GM12878 (cell line): ENCODE measurements around the gene SLC38A4. TPM values are rescaled to one million over a fixed set of nuclear protein-coding genes. Genes with fewer than 3 reads are reported as not detected.

ENCODE experiments used
- ATAC-seq: fragments of 200-7000 bp; cut with Tn5 transposase; 3 replicates; pipeline ENCODE4 v1.9.1; 2020; ENCODE audit warnings: mild to moderate bottlenecking, moderate library complexity
- BruUV-seq: library from RNA; stranded (reverse); fragments of 400-500 nt; replicated peaks from 2 replicates; lab custom pipeline; 2021; lab: Mats Ljungman, UMichigan
- CTCF ChIA-PET: fragments of 300-600 bp; sonication (Branson Sonifier 250); formaldehyde crosslinking; extraction: SDS; loops from one replicate; lab custom pipeline; 2021; ENCODE audit warnings: inconsistent platforms; lab: Yijun Ruan, JAX
- POLR2A ChIA-PET: fragments of 350-600 bp; formaldehyde crosslinking; extraction: SDS; loops from one replicate; lab custom pipeline; 2021; ENCODE audit warnings: inconsistent platforms; lab: Charles Lee
- RAD21 ChIA-PET: fragments of 300-600 bp; sonication (Branson Sonifier 250); formaldehyde crosslinking; loops from one replicate; lab custom pipeline; 2023; ENCODE audit warnings: antibody characterized with exemption; ENCODE audit not compliant: unreplicated experiment; lab: Charles Lee
- SMC1A ChIA-PET: fragments of 300-600 bp; sonication (Branson Sonifier 250); formaldehyde crosslinking; loops from one replicate; lab custom pipeline; 2023; ENCODE audit not compliant: unreplicated experiment, uncharacterized antibody; lab: Charles Lee
- DNase-seq: peaks from one replicate; pipeline ENCODE4 v3.0.0-alpha.2; 2011; ENCODE audit warnings: low read depth, low spot score
- FAIRE-seq: peaks from 3 replicates; lab custom pipeline; 2011; peaks lifted over from hg19 to GRCh38; lab: Jason Lieb, UNC
- H2AFZ ChIP-seq: 2 replicates; pipeline ENCODE4 v1.6.0; 2011; ENCODE audit warnings: low read depth, low read length, control low read depth; ENCODE audit not compliant: control insufficient read depth
- H3K27ac ChIP-seq: 2 replicates; pipeline ENCODE4 v1.5.1; 2011; ENCODE audit warnings: control low read depth; ENCODE audit not compliant: control insufficient read depth, insufficient read depth
- H3K27me3 ChIP-seq, 2 experiments: replicated peaks in 1 of 2; 2 replicates each; pipeline versions ENCODE4 v1.6.0 to v1.6.1; 2011; ENCODE audit warnings: low read length in 1 of 2; ENCODE audit not compliant: control insufficient read depth in 2 of 2, insufficient read depth in 2 of 2
- H3K36me3 ChIP-seq, 2 experiments: 2 replicates each; pipeline ENCODE4 v1.5.1; 2011; ENCODE audit warnings: low read length in 1 of 2; ENCODE audit not compliant: control insufficient read depth in 2 of 2, insufficient read depth in 2 of 2
- H3K4me1 ChIP-seq: 2 replicates; pipeline ENCODE4 v1.6.1; 2011; ENCODE audit warnings: mild to moderate bottlenecking, low read length, moderate library complexity, mixed read lengths; ENCODE audit not compliant: control insufficient read depth, insufficient read depth
- H3K4me2 ChIP-seq: 2 replicates; pipeline ENCODE4 v1.6.0; 2011; ENCODE audit warnings: control low read depth; ENCODE audit not compliant: control insufficient read depth, insufficient read depth
- H3K4me3 ChIP-seq: fragments of 200-600 bp; sonication (generic); 2 replicates; pipeline ENCODE4 v1.5.1; 2016
- H3K79me2 ChIP-seq: 2 replicates; pipeline ENCODE4 v1.6.0; 2011; ENCODE audit warnings: low read length; ENCODE audit not compliant: control insufficient read depth, insufficient read depth
- H3K9ac ChIP-seq: 2 replicates; pipeline ENCODE4 v1.8.0; 2011; ENCODE audit warnings: low read length, control low read depth, mixed read lengths; ENCODE audit not compliant: control insufficient read depth, insufficient read depth
- H3K9me3 ChIP-seq: replicated peaks from 3 replicates; pipeline ENCODE4 v1.5.1; 2011; ENCODE audit warnings: mild to moderate bottlenecking, low read length; ENCODE audit not compliant: control insufficient read depth, insufficient read depth
- H4K20me1 ChIP-seq: 2 replicates; pipeline ENCODE4 v1.6.0; 2011; ENCODE audit not compliant: control insufficient read depth, insufficient read depth
- BCL11A ChIP-seq: IDR thresholded peaks from 2 replicates; pipeline ENCODE4 v1.6.1; 2011; ENCODE audit warnings: low read depth, low read length
- BCLAF1 ChIP-seq: fragments of 450-650 bp; IDR thresholded peaks from 2 replicates; pipeline ENCODE4 v1.6.1; 2017; ENCODE audit warnings: antibody characterized with exemption, mild to moderate bottlenecking, moderate library complexity
- CEBPB ChIP-seq, 2 experiments: fragments of 150-350 bp in 1 of 2; IDR thresholded peaks; 2 replicates each; pipeline ENCODE4 v1.6.1; 2012 to 2014; ENCODE audit warnings: low read depth in 2 of 2, low read length in 2 of 2, borderline replicate concordance in 1 of 2, inconsistent platforms in 1 of 2
- HDGF ChIP-seq: fragments of 450-650 bp; IDR thresholded peaks from 2 replicates; pipeline ENCODE4 v1.6.1; 2016; ENCODE audit warnings: antibody characterized with exemption
- MLLT1 ChIP-seq: fragments of 450-650 bp; IDR thresholded peaks from 2 replicates; pipeline ENCODE4 v1.6.1; 2016; ENCODE audit warnings: mild to moderate bottlenecking
- MXI1 ChIP-seq: fragments of 150-350 bp; IDR thresholded peaks from 2 replicates; pipeline ENCODE4 v1.6.1; 2011; ENCODE audit warnings: low read depth, mild to moderate bottlenecking, inconsistent platforms, low read length, improper control_type of control experiment
- MYC ChIP-seq: IDR thresholded peaks from 2 replicates; pipeline ENCODE4 v1.6.1; 2011; ENCODE audit warnings: mild to moderate bottlenecking, low read length, moderate library complexity, inconsistent platforms; ENCODE audit not compliant: insufficient read depth, insufficient replicate concordance, insufficient read length, severe bottlenecking
- RELA ChIP-seq: fragments of 450-650 bp; IDR thresholded peaks from 2 replicates; pipeline ENCODE4 v1.8.0; 2014; ENCODE audit warnings: borderline replicate concordance; ENCODE audit not compliant: partially characterized antibody
- RELB ChIP-seq: fragments of 450-650 bp; IDR thresholded peaks from 2 replicates; pipeline ENCODE4 v1.6.1; 2017; ENCODE audit warnings: low read depth, mild to moderate bottlenecking, moderate library complexity
- SIN3A ChIP-seq: IDR thresholded peaks from 2 replicates; pipeline ENCODE4 v1.6.1; 2012; ENCODE audit warnings: low read depth, low read length, improper control_type of control experiment
- SP1 ChIP-seq: IDR thresholded peaks from one replicate; pipeline ENCODE4 v1.6.1; 2011; ENCODE audit warnings: low read depth, low read length
- STAT3 ChIP-seq: IDR thresholded peaks from 2 replicates; pipeline ENCODE4 v1.6.1; 2011; ENCODE audit warnings: low read depth, low read length, improper control_type of control experiment
- TARDBP ChIP-seq: IDR thresholded peaks from 2 replicates; pipeline ENCODE4 v1.6.1; 2016; ENCODE audit warnings: borderline replicate concordance
- TCF3 ChIP-seq: IDR thresholded peaks from 2 replicates; pipeline ENCODE4 v1.6.1; 2012; ENCODE audit warnings: low read depth, mild to moderate bottlenecking, low read length, borderline replicate concordance; ENCODE audit not compliant: insufficient read depth
- ZBTB40 ChIP-seq: fragments of 450-650 bp; IDR thresholded peaks from 2 replicates; pipeline ENCODE4 v1.6.1; 2016; ENCODE audit warnings: mild to moderate bottlenecking, moderate library complexity, borderline replicate concordance
- in situ Hi-C: fragments of 300-500 bp; cut with MboI; formaldehyde crosslinking; loops from 9 replicates; pipeline ENCODE4 v1.14.3; 2018; ENCODE audit warnings: mixed read lengths
- intact Hi-C: fragments of 100-400 bp; cut with micrococcal nuclease; formaldehyde crosslinking; loops from one replicate; pipeline ENCODE4 v1.14.2; 2022; ENCODE audit not compliant: unreplicated experiment
- polyA plus RNA-seq, 11 experiments: library from polyadenylated mRNA; depleted of rRNA in 4 of 11; unstranded in 6 of 11; stranded (reverse) in 5 of 11; fragments of >200 nt; fragmentation: Nextera tagmentation in 4 of 11; fragmentation: Illumina TruSeq in 1 of 11; extraction: Ambion mirVana in 4 of 11; extraction: Trizol in 1 of 11; gene quantifications; 1 replicate in 1 of 11; 2 replicates in 10 of 11; pipeline versions ENCODE4 v1.2.1 to v1.2.3, GENCODE V29; 2011 to 2016; ENCODE audit warnings: inconsistent platforms in 2 of 11, missing spikeins in 2 of 11, low read depth in 1 of 11
- total RNA-seq, 4 experiments: library from RNA; depleted of rRNA in 3 of 4; stranded (reverse); fragments of >200 nt in 3 of 4; fragmentation: Illumina TruSeq in 1 of 4; extraction: Trizol in 1 of 4; gene quantifications; 2 replicates each; pipeline versions ENCODE4 v1.2.1 to v1.2.3, GENCODE V29; 2013 to 2021

The SLC38A4 gene
- total and polyA plus RNA-seq, 10 of the 15 experiments (the other 5 are each of a cell fraction or from before 2014, with no cell fraction given) = 0.04 to 0.52 (median 0.13) TPM; not detected in 2

- CTCF ChIA-PET = no interaction called here
- TF ChIP-seq SIN3A = no peak
- no peak for TF ChIP-seq TCF3
- TF ChIP-seq HDGF = no peak
- TF ChIP-seq MYC = no peak
- TF ChIP-seq BCL11A = no peak
- TF ChIP-seq CEBPB (IDR thresholded peaks at IDR 0.05; ENCODE audit: borderline replicate concordance in 1 of 2, low read depth in 2 of 2, low read length in 2 of 2) = no peak
- TF ChIP-seq RELB = no peak
- no peak for TF ChIP-seq TARDBP
- no peak for TF ChIP-seq RELA
- TF ChIP-seq ZBTB40 = no peak
- no peak for TF ChIP-seq MXI1
- TF ChIP-seq BCLAF1 = no peak
- TF ChIP-seq MLLT1 = no peak
- no peak for TF ChIP-seq STAT3
- TF ChIP-seq SP1 = no peak
These were observed 7.2 kb downstream of the SLC38A4 start for GRCh38 chr12:46818642-46819041.

More at GRCh38 chr12:46818642-46819041, 7.2 kb downstream of the SLC38A4 start:
- Histone ChIP-seq H3K36me3 (no peaks in the 10 kb centered on the region), H3K79me2 (no peaks in the 10 kb centered on the region), H3K9me3 (no peaks in the 10 kb centered on the region), H4K20me1 (no peaks in the 10 kb centered on the region), H3K9ac (no peak overlapping the region), H3K27me3 (no peaks in the 10 kb centered on the region), H3K4me2 (no peak overlapping the region), H3K27ac (no peak overlapping the region), H2AFZ (no peak overlapping the region), H3K4me1 (no peaks in the 10 kb centered on the region), H3K4me3 (no peak overlapping the region)
- BruUV-seq = no TSS peak
- intact Hi-C loops = no loop called here
- ChIA-PET SMC1A (no interaction called here), POLR2A (no interaction called here), RAD21 (no interaction called here)
- in situ Hi-C loops = no loop called here
- no peak for ATAC-seq
- FAIRE-seq = no peak
- DNase-seq = no peak
